HG03442 (cell line): ENCODE measurements around the gene PLEKHA7.

Experiments used
- ATAC-seq: cut with Tn5 transposase; IDR thresholded peaks from one replicate; pipeline ENCODE4 v1.9.1; 2021; ENCODE audit warnings: mild to moderate bottlenecking, moderate library complexity; ENCODE audit not compliant: unreplicated experiment

PLEKHA7 gene

GRCh38 chr11:16816358-16817270, 197.6 kb downstream of the PLEKHA7 start:
- no peak for ATAC-seq

- no peak for ATAC-seq
Measured at GRCh38 chr11:16815047-16815767, 199.0 kb downstream of the PLEKHA7 start.

- no peak for ATAC-seq
Measured at GRCh38 chr11:16814410-16815046, 199.7 kb downstream of the PLEKHA7 start.

GRCh38 chr11:16813126-16813525, 201.1 kb downstream of the PLEKHA7 start:
- ATAC-seq, result no peak

GRCh38 chr11:16812274-16812673, 201.9 kb downstream of the PLEKHA7 start:
- ATAC-seq, result no peak

DNA sequence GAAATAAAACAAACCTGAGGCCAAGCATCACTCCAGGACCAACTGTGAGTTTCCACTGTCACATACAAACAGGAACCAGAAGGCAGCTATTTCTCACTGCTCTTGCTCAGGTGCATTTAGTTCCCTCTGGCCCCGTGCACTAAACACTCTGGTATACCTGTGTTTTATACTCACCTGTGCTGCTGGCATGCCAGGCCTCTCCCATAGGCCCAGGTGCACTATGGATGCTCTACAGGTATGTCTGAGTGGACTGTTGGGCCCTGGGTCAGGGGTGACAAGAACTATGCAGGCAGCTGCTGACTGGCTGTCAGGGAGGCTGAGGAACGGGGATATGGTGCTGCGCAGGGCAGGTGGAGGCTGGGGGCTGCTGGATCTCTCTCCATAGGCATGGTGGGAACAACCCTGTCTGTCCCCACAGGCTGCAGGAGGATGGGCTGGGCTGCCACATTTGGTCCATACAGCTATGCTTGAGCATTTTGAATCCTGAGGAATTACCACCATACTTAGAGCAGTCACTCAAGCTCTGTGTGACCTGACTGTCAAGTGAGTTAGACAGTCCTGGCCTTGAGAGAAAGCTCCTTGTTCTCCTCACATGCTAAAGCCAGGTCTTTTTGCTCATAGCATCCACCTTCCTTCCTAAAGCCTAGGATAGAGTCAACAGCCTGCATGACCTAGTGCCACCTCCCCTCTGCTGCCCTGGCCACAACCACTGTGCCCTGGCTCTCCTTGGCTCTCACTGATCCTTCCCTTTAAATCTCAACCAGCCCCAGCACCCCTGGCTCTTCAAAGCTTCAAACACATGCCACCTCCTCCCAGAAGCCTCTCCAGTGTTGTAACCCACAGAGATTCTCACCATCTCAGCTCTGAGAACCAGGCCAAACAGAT, 202.8 kb downstream of the PLEKHA7 start:
- ATAC-seq, result no peak

- no peak for ATAC-seq
Measured at GRCh38 chr11:16809886-16810668, 204.1 kb downstream of the PLEKHA7 start.

DNA sequence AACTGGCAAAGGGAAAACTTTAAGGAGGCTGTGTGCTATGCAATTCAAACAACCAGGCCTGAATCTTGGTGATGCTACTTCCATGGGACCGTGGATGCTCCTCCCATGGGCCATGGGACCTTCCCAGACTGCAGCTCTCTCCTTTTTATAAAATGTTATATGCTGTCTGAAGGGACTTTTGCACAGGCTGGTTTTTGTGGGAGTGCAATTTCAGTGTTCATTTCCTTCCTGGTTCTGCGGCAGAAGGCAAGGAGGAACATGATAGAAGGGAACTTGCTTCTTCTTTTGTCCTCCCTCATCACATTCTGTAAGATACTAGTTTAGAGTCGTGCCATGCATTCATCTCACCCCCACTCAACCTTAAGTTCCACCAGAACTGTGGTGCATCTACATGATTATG, 206.9 kb downstream of the PLEKHA7 start:
- no peak for ATAC-seq

DNA sequence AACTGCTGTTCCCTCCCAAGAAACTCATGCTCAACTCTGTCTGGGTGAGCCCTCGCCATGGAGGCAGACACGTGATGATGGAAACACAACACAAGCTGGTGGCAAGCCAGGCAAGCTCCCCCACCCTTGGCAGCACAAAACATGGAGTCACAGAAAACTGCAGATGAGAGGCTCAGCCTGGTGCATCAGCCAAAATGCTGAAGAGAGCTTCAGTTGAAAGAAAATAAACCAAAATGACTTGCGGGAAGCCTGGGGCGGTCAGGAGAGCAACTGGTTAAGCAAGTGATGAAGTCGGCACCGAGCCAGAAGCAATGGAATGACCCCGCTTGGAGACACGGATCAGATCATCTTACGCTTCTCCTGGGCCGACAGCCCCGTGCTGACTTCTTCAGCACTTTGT, 207.4 kb downstream of the PLEKHA7 start:
- no peak for ATAC-seq

DNA sequence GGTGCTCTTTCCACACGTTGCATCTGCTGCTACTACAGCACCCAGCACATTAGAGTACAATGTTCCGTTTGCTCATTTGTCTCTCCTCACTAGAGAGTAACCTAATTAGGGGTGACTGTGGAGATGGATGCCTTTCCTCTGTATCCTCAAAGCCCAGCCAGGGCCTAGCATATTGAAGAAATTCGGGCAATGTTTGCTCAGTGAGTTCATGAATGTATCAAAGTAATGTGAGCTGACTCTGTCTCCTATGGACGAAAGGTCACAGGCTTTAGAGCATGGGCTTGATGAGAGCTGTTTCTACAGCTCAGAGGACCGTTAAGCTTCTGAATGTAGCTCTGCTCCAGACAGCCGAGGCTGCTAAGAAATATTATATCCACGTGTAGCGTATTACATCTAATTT, 208.3 kb downstream of the PLEKHA7 start:
- no peak for ATAC-seq

DNA sequence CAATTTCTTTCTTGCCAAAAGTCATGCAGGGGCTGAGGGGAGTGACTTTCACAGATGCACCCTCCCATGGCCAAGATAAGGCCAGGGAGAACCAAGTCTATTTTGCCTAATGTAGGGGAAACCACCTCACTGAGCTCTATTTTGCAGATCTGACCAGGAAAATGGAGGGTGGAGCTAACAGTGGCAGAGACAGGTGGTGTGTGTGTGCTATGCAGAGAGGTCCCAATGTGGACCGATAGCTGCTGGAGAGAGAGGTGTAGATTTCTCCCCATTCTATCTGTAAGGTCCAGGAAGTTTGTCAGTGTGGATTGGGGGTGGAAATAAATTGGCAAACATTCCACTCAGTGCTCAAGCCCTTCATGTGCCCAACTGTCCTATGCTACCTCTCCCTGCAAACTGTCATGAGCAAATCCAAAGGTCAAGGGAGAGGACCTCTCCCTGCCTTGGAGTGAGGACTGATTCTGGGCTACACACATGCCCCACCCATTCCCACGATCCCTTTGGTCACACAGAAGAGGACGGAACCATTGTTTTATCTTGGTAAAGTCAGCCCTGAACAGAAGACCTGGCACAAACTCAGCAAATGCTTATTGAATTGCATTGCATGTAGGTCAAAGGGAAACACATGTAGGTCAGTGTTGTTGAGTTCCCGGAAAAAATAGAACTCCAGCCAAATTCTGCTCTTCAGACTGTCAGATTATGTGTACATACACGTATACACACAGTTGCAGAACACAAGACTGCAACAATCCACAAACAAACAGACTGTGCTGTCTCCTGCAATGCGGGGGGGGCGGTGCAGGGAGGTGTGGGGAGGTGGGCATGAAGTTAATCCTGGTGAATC, 209.9 kb downstream of the PLEKHA7 start:
- no peak for ATAC-seq

DNA sequence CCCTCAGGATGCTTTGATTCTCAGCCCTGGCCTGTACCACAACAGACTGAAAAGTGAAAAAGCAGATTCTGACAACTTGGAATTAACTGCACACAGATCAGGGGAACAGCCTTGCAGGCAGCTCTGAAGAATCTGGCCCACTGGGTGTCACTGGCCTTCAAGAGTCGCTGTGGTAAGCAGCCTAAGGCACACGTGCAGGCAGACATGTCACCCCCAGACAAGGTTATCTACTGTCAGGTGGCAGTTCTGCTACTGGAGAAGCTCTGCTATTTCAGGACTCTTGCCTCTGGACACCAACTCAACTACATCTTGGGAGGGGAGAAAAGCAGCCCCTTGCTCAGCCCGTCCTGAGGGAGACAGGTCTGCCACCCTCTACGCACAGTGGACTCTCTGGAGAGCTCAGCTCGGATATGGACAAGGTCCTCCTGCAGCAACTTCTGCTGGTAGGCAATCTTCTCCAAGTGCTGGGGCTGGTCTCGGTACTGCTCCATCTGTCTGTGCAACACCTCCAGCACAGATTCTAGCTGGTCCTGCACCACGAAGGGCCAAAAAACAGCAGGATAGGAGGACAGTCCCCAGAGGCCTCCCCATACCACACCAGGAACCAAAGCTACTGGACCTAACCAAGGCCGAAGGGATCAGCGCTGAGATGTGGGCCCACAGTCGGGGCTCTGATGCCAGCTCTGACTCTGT, 212.8 kb downstream of the PLEKHA7 start:
- no peak for ATAC-seq

DNA sequence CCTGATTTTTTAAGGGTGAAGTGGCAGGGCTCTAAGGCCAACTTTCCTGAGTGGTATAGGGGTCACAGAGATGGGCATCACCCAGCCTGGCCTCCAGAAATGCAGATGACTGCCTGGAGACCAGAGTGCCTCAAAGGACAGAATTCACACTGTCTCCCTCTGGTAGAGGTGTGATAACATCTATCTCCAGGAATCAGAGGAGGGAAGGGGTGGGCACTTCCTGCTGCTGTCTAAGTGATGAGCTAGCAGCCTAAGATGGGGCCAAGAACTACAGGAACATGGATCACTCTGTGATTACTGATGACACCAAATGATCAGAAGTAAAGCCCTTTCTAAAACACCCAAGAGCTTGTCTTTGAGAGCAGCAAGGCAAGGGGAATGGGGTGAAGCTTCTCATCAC, 213.8 kb downstream of the PLEKHA7 start:
- no peak for ATAC-seq

GRCh38 chr11:16799890-16800289, 214.3 kb downstream of the PLEKHA7 start:
- ATAC-seq, result no peak

DNA sequence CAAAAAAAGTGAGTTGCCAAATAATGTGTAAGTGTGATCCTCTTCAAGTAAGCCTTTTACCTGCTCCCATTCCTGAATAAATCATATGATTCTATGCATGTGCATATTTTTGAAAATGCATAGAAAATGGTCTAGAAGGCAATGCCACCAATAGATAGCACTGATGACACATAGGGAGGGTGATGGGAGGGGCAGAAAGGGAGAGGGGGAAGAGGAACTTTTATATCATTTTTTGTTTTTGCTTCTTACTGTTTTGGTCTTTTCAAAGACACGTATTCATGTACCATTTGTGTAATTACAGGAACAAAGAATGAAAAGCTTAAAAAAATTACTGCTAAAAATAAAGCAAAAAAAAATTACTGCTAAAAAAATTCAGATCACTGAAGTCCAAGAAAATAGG, 215.0 kb downstream of the PLEKHA7 start:
- ATAC-seq, result no peak

DNA sequence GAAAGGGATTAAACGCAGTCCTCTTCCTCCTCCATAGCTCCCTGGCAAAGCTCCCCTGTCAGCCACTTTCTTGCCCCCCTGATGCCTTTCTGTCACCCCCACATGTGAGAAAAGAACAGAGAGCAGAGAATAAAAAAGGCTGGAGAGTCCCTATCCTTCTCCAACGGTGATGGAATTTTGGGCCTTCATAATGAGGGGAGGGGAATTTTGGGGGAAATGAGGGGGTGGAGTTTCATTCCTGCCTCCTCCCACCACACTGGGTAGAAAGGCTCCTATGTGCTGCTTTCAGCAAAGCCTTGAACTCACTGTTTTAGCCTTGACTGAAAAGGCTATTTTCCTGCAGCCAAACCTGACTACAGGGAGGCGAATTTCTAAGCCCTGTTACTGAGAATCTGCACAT, 216.4 kb downstream of the PLEKHA7 start:
- no peak for ATAC-seq

DNA sequence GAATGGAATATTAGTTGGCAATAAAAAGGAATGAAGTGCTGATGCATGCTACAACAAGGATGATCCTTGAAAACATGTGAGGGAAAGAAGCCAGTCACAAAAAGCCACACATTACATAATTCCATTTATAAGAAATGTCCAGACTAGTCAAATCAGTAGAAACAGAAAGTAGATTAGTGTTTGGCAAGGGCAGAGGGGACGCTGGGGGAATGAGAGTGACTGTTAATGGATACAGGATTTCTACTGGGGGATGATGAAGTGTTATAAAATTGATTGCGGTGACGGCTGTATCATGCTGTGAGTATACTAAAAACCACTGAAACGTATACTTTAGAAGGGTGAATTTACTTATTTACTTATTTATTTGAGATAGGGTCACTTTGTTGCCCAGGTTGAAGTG, 217.9 kb downstream of the PLEKHA7 start:
- no peak for ATAC-seq

- ATAC-seq, result no peak
Measured at GRCh38 chr11:16795146-16795545, 219.1 kb downstream of the PLEKHA7 start.
